HepG2 (cell line): ENCODE data around the gene COL18A1. TPM values are rescaled to one million over a fixed set of nuclear protein-coding genes. Genes with fewer than 3 reads are reported as not detected.

Experiments used
- ARID3A ChIP-seq: IDR thresholded peaks from 2 replicates; pipeline ENCODE4 v1.6.1; 2012; ENCODE audit warnings: low read depth, low read length, improper control_type of control experiment
- FOSL1 ChIP-seq: sonication (generic); formaldehyde crosslinking; IDR thresholded peaks from 2 replicates; pipeline ENCODE4 v1.9.0; 2021; ENCODE audit warnings: missing genetic modification reagents, borderline replicate concordance
- GABPB1 ChIP-seq: IDR thresholded peaks from 2 replicates; pipeline ENCODE4 v1.6.1; 2016; ENCODE audit warnings: mild to moderate bottlenecking, missing genetic modification reagents, moderate library complexity, missing compliant biosample characterization
- MTA3 ChIP-seq: sonication (generic); formaldehyde crosslinking; IDR thresholded peaks from 2 replicates; pipeline ENCODE4 v1.4.0; 2020; ENCODE audit warnings: missing genetic modification reagents
- NFYC ChIP-seq: IDR thresholded peaks from 2 replicates; pipeline ENCODE4 v1.6.1; 2016; ENCODE audit warnings: missing genetic modification reagents, missing compliant biosample characterization
- RARA ChIP-seq: IDR thresholded peaks from 2 replicates; pipeline ENCODE4 v1.6.1; 2016; ENCODE audit warnings: missing genetic modification reagents, missing compliant biosample characterization
- SIX4 ChIP-seq: sonication (generic); formaldehyde crosslinking; IDR thresholded peaks from 2 replicates; pipeline ENCODE4 v1.4.0; 2020; ENCODE audit warnings: missing genetic modification reagents
- SP1 ChIP-seq, 2 experiments: fragments of 450-650 bp in 1 of 2; sonication (generic) in 1 of 2; formaldehyde crosslinking in 1 of 2; IDR thresholded peaks; 2 replicates each; pipeline versions ENCODE4 v1.4.0 to v1.6.1; 2016 to 2020; ENCODE audit warnings: missing genetic modification reagents in 1 of 2
- TBX2 ChIP-seq: sonication (generic); formaldehyde crosslinking; IDR thresholded peaks from 2 replicates; pipeline ENCODE4 v1.5.0; 2020; ENCODE audit warnings: missing genetic modification reagents, mild to moderate bottlenecking, borderline replicate concordance
- TMF1 ChIP-seq: sonication (generic); formaldehyde crosslinking; IDR thresholded peaks from 2 replicates; pipeline ENCODE4 v1.8.1; 2022; ENCODE audit warnings: low read depth, missing genetic modification reagents
- ZBTB38 ChIP-seq: sonication (generic); formaldehyde crosslinking; IDR thresholded peaks from 2 replicates; pipeline ENCODE4 v1.5.1; 2020; ENCODE audit warnings: mild to moderate bottlenecking, missing genetic modification reagents
- ZBTB43 ChIP-seq: sonication (generic); formaldehyde crosslinking; conservative IDR thresholded peaks from 2 replicates; pipeline ENCODE4 v1.4.0; 2020; ENCODE audit warnings: missing genetic modification reagents
- ZBTB44 ChIP-seq: sonication (generic); formaldehyde crosslinking; IDR thresholded peaks from 2 replicates; pipeline ENCODE4 v1.4.0; 2020; ENCODE audit warnings: missing genetic modification reagents
- ZNF101 ChIP-seq: sonication (generic); formaldehyde crosslinking; IDR thresholded peaks from 2 replicates; pipeline ENCODE4 v1.4.0; 2020; ENCODE audit warnings: mild to moderate bottlenecking, low read depth, missing genetic modification reagents, borderline replicate concordance
- ZNF335 ChIP-seq: sonication (generic); formaldehyde crosslinking; IDR thresholded peaks from 2 replicates; pipeline ENCODE4 v1.4.0; 2020; ENCODE audit warnings: missing genetic modification reagents
- ZNF432 ChIP-seq: sonication (generic); formaldehyde crosslinking; IDR thresholded peaks from 2 replicates; pipeline ENCODE4 v1.5.0; 2020; ENCODE audit warnings: missing genetic modification reagents, mild to moderate bottlenecking, borderline replicate concordance
- ZNF460 ChIP-seq: sonication (generic); formaldehyde crosslinking; IDR thresholded peaks from 2 replicates; pipeline ENCODE4 v1.5.1; 2020; ENCODE audit warnings: missing genetic modification reagents, mild to moderate bottlenecking, borderline replicate concordance
- ZNF605 ChIP-seq: sonication (generic); formaldehyde crosslinking; IDR thresholded peaks from 2 replicates; pipeline ENCODE4 v1.8.0; 2022; ENCODE audit warnings: mild to moderate bottlenecking, missing genetic modification reagents
- polyA plus RNA-seq, 8 experiments: library from polyadenylated mRNA; depleted of rRNA in 3 of 8; stranded (reverse) in 7 of 8; unstranded in 1 of 8; fragments of >200 nt; fragmentation: Illumina TruSeq in 4 of 8; extraction: Trizol in 4 of 8; gene quantifications; 2 replicates each; pipeline versions ENCODE4 v1.2.1 to v1.2.3, GENCODE V29; 2011 to 2016; ENCODE audit warnings: low read depth in 4 of 8, missing spikeins in 1 of 8, mixed read lengths in 1 of 8; ENCODE audit not compliant: insufficient read depth in 1 of 8
- total RNA-seq, 5 experiments: library from RNA; depleted of rRNA; stranded (reverse); fragments of >200 nt; fragmentation: Illumina TruSeq; extraction: Trizol; gene quantifications; 2 replicates each; pipeline ENCODE4 v1.2.3, GENCODE V29; 2016; ENCODE audit warnings: low read depth in 1 of 5
- TF ChIP-seq, protein P1 (sequence below): IDR thresholded peaks from 2 replicates; pipeline ENCODE4 v1.6.1; 2016; ENCODE audit warnings: missing biosample characterization, missing genetic modification reagents, low read depth
- TF ChIP-seq, protein P2 (sequence below): sonication (generic); formaldehyde crosslinking; IDR thresholded peaks from 2 replicates; pipeline ENCODE4 v1.5.1; 2020; ENCODE audit warnings: missing genetic modification reagents, mild to moderate bottlenecking, borderline replicate concordance

COL18A1 gene
- total and polyA plus RNA-seq, 2 of the 13 experiments (the other 11 are each of a cell fraction or from before 2014, with no cell fraction given): 79.0 to 102 TPM

DNA sequence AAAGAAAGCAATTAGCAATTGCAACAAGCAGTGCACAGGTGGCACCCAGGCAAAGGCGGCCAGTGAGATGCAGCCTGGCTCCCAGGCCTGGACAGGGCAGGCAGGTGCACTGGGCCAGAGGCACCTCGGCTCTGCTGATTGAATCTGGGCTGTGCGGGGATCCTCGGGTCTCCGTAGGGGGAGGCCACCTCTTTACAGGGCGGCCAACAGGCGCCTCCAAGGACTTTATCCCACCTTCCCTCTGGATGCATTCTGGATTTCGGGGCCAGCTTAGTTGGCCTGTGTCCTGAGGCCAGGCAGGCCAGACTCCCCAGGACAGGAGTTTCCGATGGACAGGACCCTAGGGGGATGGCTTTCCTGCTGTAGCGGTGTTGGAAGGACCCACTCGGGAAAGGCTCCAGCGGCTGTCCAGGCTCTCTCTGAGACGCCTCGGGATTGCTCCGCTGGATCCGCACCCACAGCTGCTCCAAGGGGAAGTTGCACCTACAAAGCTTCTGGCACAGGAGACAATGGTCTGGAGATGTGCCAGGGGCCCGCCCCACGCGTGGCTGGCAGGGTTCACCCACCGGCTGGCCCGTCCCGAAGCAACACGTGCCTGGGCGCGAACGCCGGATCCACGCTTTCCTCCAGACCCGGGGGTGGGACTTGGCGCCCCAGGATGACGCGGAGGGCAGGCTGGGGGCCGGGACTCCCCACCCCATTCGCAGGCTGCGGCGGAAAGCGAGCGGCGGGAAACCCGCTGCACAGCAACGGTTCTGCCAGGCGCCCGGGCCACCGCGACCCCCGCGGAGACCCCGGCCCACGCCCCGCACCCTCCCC is 136.5 kb downstream of the COL18A1 start (continued):
- no peak for TF ChIP-seq ZNF460
- peak; percentile 55; the same call in 1 of the 2 replicates for TF ChIP-seq TBX2
- TF ChIP-seq ARID3A: no peak
- no peak for TF ChIP-seq ZNF335 (CRISPR knock-in tag)
- TF ChIP-seq, protein P1, sequence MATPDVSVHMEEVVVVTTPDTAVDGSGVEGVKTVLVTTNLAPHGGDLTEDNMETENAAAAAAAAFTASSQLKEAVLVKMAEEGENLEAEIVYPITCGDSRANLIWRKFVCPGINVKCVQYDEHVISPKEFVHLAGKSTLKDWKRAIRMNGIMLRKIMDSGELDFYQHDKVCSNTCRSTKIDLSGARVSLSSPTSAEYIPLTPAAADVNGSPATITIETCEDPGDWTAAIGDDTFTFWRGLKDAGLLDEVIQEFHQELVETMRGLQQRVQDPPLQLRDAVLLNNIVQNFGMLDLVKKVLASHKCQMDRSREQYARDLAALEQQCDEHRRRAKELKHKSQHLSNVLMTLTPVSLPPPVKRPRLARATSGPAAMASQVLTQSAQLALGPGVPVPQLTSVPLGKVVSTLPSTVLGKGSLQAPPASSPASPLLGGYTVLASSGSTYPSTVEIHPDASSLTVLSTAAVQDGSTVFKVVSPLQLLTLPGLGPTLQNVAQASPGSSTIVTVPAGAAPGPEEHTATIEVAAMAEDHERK (CRISPR knock-in tag): no peak
- no peak for TF ChIP-seq ZBTB38
- no peak for TF ChIP-seq ZBTB44
- TF ChIP-seq SP1 (IDR thresholded peaks at IDR 0.05): no peak
- peak; percentile 82 for TF ChIP-seq SP1 (CRISPR knock-in tag; IDR thresholded peaks at IDR 0.05)
- 0 out of 2 replicates have a peak, but pooled peaks have one; percentile 29 for TF ChIP-seq ZBTB43 (CRISPR knock-in tag)
- no peak for TF ChIP-seq MTA3 (CRISPR knock-in tag)
- TF ChIP-seq ZNF101 (CRISPR knock-in tag): no peak
- TF ChIP-seq TMF1 (CRISPR knock-in tag): peak; percentile 78; the same call in 1 of the 2 replicates
- TF ChIP-seq GABPB1 (CRISPR knock-in tag): peak; percentile 78
- no peak for TF ChIP-seq ZNF605 (CRISPR knock-in tag)
- 0 out of 2 replicates have a peak, but pooled peaks have one; percentile 19 for TF ChIP-seq NFYC (CRISPR knock-in tag)
- TF ChIP-seq, protein P2, sequence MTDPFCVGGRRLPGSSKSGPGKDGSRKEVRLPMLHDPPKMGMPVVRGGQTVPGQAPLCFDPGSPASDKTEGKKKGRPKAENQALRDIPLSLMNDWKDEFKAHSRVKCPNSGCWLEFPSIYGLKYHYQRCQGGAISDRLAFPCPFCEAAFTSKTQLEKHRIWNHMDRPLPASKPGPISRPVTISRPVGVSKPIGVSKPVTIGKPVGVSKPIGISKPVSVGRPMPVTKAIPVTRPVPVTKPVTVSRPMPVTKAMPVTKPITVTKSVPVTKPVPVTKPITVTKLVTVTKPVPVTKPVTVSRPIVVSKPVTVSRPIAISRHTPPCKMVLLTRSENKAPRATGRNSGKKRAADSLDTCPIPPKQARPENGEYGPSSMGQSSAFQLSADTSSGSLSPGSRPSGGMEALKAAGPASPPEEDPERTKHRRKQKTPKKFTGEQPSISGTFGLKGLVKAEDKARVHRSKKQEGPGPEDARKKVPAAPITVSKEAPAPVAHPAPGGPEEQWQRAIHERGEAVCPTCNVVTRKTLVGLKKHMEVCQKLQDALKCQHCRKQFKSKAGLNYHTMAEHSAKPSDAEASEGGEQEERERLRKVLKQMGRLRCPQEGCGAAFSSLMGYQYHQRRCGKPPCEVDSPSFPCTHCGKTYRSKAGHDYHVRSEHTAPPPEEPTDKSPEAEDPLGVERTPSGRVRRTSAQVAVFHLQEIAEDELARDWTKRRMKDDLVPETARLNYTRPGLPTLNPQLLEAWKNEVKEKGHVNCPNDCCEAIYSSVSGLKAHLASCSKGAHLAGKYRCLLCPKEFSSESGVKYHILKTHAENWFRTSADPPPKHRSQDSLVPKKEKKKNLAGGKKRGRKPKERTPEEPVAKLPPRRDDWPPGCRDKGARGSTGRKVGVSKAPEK: no peak
- TF ChIP-seq SIX4 (CRISPR knock-in tag): no peak
- TF ChIP-seq ZNF432 (CRISPR knock-in tag): no peak
- no peak for TF ChIP-seq RARA (CRISPR knock-in tag)
- TF ChIP-seq FOSL1 (CRISPR knock-in tag): no peak
